ENCODE data around the gene TET1.

TET1 gene

DNA sequence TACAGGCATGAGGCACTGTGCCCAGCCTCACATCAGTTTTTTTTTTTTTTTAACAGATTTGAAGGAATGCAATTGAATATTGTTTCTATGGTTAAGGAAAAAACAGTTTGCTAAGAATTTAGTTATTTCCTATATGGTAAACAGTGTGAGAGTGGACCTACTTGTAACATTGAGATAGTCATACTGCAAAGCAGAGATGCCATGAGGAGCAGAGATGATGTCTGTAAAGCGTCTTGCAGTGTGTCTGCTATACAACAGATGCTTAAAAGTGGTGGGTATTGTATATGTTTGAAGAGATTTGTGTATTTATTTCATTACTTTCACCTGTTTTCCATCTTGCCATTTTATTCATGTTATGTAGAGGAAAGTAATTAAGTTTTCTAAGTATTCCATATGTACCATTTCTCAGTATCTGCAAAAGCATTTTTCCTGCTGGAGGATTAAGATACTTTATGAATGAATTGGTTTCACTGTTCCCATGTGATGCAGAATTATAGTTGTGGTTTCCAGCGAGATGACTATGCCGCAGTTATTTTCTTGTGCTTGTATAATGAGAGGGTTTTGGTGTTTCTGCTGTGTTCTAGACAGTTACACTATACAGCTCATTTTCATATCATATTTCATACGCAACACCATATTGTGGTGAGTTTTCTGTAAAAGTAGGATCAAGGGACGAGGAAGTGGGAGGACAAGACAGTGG is 26.6 kb downstream of the TET1 start:
- Histone ChIP-seq H3K9me3 (ENCODE audit: control insufficient read depth in 1 of 2, low read length in 2 of 2) (no peaks in the 10 kb centered on the region), H3K27ac (ENCODE audit: low read depth, low read length) (no peak overlapping the region), H3K9ac (ENCODE audit: low read depth in 1 of 2, low read length in 2 of 2) (no peak overlapping the region), H3K4me1 (ENCODE audit: control insufficient read depth in 1 of 2, insufficient read depth in 2 of 2, low read length in 2 of 2) (no peaks in the 10 kb centered on the region), H3K4me3 (ENCODE audit: low read depth in 1 of 2, low read length in 2 of 2) (no peak overlapping the region), H3K27me3 (ENCODE audit: control insufficient read depth in 1 of 2, insufficient read depth in 2 of 2, low read length in 2 of 2) (no peaks in the 10 kb centered on the region), H3K36me3 (ENCODE audit: control insufficient read depth in 1 of 2, insufficient read depth in 2 of 2, low read length in 2 of 2) (no peaks in the 10 kb centered on the region)

DNA sequence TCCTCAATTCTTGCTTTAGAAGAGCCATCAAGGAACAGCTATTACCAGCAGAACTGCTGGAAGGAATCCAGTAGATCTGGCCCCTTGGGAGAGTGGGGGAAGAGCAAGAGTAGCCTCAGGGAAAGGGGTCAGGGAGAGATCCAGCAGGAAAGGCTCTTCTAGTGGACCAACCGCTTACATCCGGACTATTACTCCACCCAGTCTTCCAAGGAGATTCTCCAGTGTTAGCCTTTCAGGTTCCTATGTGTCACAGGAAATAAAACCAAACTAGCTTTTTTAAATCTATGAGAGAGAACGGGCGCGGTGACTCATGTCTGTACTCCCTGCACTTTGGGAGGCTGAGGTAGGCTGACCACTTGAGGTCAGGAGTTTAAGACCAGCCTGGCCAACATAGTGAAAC is 34.3 kb downstream of the TET1 start:
- Histone ChIP-seq H3K9ac (ENCODE audit: low read depth in 1 of 2, low read length in 2 of 2) (no peak overlapping the region), H3K9me3 (ENCODE audit: control insufficient read depth in 1 of 2, low read length in 2 of 2) (no peaks in the 10 kb centered on the region), H3K4me3 (ENCODE audit: low read depth in 1 of 2, low read length in 2 of 2) (no peak overlapping the region), H3K27ac (ENCODE audit: low read depth, low read length) (no peak overlapping the region), H3K4me1 (ENCODE audit: control insufficient read depth in 1 of 2, insufficient read depth in 2 of 2, low read length in 2 of 2) (peaks cover 4 to 5% of the 10 kb centered on the region in 2 donors), H3K36me3 (ENCODE audit: control insufficient read depth in 1 of 2, insufficient read depth in 2 of 2, low read length in 2 of 2) (no peaks in the 10 kb centered on the region), H3K27me3 (ENCODE audit: control insufficient read depth in 1 of 2, insufficient read depth in 2 of 2, low read length in 2 of 2) (no peaks in the 10 kb centered on the region)

DNA sequence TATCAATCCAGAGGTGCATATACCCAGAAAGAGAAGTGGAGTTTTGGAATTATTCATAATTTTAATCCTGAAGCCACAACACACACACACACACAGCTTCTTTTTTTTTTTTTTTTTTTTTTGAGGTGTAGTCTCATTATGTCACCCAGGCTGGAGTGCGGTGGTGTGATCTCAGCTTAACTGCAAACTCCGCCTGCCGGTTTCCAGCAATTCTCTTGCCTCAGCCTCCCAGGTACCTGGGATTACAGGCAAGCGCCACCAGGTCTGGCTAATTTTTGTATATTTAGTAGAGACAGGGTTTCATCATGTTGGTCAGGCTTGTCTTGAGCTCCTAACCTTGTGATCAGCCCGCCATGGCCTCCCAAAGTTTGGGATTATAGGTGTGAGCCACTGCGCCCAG is 35.4 kb downstream of the TET1 start:
- Histone ChIP-seq H3K27ac (ENCODE audit: low read depth, low read length) (no peak overlapping the region), H3K9ac (ENCODE audit: low read depth in 1 of 2, low read length in 2 of 2) (no peak overlapping the region), H3K9me3 (ENCODE audit: control insufficient read depth in 1 of 2, low read length in 2 of 2) (no peaks in the 10 kb centered on the region), H3K4me3 (ENCODE audit: low read depth in 1 of 2, low read length in 2 of 2) (no peak overlapping the region), H3K4me1 (ENCODE audit: control insufficient read depth in 1 of 2, insufficient read depth in 2 of 2, low read length in 2 of 2) (peaks cover 10 to 11% of the 10 kb centered on the region in 2 donors), H3K27me3 (ENCODE audit: control insufficient read depth in 1 of 2, insufficient read depth in 2 of 2, low read length in 2 of 2) (no peaks in the 10 kb centered on the region), H3K36me3 (ENCODE audit: control insufficient read depth in 1 of 2, insufficient read depth in 2 of 2, low read length in 2 of 2) (no peaks in the 10 kb centered on the region)

DNA sequence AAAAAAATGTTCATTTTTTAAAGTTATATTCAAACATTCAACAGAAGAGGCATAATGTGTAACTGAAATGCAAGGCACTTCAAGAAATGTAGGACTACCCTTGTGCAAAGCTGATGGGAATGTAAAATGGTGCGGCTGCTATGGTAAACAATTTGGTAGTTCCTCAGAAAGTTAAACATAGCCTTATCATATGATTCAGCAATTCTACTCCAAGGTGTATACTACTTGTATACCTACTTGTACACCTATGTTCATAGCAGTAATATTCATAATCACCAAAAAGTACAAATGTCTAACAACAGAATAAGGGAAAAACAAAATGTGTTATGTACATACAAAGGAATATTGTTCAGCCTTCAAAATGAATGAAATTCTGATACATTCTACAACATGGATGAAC is 37.3 kb downstream of the TET1 start:
- Histone ChIP-seq H3K9me3 (ENCODE audit: control insufficient read depth in 1 of 2, low read length in 2 of 2) (no peaks in the 10 kb centered on the region), H3K4me3 (ENCODE audit: low read depth in 1 of 2, low read length in 2 of 2) (no peak overlapping the region), H3K9ac (ENCODE audit: low read depth in 1 of 2, low read length in 2 of 2) (no peak overlapping the region), H3K27ac (ENCODE audit: low read depth, low read length) (no peak overlapping the region), H3K36me3 (ENCODE audit: control insufficient read depth in 1 of 2, insufficient read depth in 2 of 2, low read length in 2 of 2) (no peaks in the 10 kb centered on the region), H3K4me1 (ENCODE audit: control insufficient read depth in 1 of 2, insufficient read depth in 2 of 2, low read length in 2 of 2) (peaks cover 10 to 24% of the 10 kb centered on the region in 2 donors), H3K27me3 (ENCODE audit: control insufficient read depth in 1 of 2, insufficient read depth in 2 of 2, low read length in 2 of 2) (no peaks in the 10 kb centered on the region)

DNA sequence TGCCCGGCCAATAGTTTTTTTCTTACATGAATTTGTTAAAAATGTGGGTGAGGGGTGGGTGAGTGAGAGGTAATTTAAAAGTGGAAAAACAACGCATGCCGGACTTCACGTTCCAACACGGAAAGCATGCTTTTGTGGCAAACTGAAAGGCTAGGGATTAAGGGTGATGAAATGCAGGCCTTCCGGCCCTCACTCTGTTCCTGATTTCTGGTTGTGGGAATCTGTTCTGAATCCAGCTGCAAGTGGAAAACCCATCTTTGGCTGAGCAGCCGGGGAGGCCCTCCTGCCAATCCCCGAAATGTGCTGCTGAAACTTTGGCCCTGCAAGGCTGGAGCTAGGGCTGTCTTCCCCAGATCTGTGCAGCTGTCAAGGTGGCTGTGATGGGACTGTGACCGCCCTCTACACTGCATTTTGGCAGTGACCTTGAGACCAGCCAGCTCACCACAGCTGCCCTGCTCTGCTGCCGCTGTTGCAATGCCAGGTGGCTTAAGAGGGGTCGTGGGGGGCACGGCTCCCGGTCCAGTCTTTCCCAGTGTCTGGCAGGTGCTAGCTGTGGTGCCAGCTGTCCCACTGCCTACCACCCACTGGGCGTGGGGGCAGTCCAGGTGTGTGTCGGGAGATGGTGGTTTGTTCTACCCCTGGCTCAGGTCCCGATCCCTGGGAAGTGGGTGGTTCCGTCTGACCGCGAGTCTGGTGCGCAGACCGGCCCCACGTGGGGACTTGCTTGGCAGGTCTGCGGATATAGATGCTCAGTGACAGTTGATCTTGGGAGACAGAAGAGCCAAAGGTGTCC is 39.0 kb downstream of the TET1 start:
- peak overlapping the region; percentile 87 to 88 for H3K4me3 ChIP-seq (ENCODE audit: low read depth in 1 of 2, low read length in 2 of 2)
- H3K9ac ChIP-seq (ENCODE audit: low read depth in 1 of 2, low read length in 2 of 2), result peak overlapping the region in 1 of 2 donors; percentile 40
- H3K27me3 ChIP-seq (ENCODE audit: control insufficient read depth in 1 of 2, insufficient read depth in 2 of 2, low read length in 2 of 2), result no peaks in the 10 kb centered on the region
- H3K4me1 ChIP-seq (ENCODE audit: control insufficient read depth in 1 of 2, insufficient read depth in 2 of 2, low read length in 2 of 2), result peaks cover 10 to 27% of the 10 kb centered on the region in 2 donors
- no peaks in the 10 kb centered on the region for H3K9me3 ChIP-seq (ENCODE audit: control insufficient read depth in 1 of 2, low read length in 2 of 2)
- H3K36me3 ChIP-seq (ENCODE audit: control insufficient read depth in 1 of 2, insufficient read depth in 2 of 2, low read length in 2 of 2), result no peaks in the 10 kb centered on the region
- H3K27ac ChIP-seq (ENCODE audit: low read depth, low read length), result no peak overlapping the region

DNA sequence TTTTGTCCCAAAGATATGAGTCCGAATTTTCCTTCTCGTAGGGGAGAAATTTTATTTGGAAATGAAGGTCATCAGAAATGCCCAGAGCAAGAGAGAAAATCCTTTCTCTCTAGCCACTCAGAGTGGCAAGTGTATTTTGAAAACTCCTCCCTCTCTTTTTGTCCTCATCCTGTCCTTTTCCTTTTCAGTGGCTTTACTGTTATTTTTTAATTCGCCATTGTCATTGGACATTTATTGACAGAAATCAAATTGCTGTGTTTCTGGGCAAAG is 39.6 kb downstream of the TET1 start:
- H3K9ac ChIP-seq (ENCODE audit: low read depth in 1 of 2, low read length in 2 of 2), result peak overlapping the region; percentile 50 to 63

DNA sequence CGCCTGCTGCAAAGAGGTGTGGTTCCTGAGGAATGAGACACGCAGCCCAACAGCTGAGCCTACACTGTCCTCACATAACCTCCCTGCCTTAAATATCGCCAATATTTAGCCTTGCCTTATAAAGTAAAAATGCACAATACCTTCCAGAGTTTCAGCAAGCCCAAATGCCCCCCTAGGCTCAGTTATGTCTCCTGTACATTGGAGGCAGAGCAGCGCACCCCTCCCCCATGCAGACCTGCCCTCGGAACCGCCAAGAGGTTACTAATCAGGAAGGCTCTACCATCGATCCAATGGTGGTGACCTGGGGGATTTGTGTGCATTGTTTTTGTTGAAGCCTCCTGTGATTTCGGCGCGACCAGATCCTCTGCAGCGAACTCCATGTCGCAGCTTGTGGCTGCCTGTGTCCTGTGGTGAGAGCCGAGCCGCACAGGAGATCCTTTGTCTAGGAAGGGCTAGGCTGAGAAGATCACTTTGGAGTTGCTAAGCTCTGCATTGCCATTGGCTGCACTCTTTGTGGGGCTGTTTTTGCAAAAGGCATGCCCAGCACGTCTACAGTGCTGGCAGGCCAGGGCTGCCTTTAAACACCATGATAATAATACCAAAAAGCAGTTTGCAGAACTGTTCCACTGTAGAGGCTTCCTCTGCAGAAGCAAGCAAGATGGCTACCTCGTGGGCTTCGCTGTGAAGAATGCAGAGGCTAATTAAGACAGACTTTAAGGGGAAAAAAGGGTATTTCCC is 40.1 kb downstream of the TET1 start:
- peak overlapping the region; percentile 50 to 63 for H3K9ac ChIP-seq (ENCODE audit: low read depth in 1 of 2, low read length in 2 of 2)
- H3K9me3 ChIP-seq (ENCODE audit: control insufficient read depth in 1 of 2, low read length in 2 of 2), result no peaks in the 10 kb centered on the region
- no peaks in the 10 kb centered on the region for H3K36me3 ChIP-seq (ENCODE audit: control insufficient read depth in 1 of 2, insufficient read depth in 2 of 2, low read length in 2 of 2)
- peaks cover 10 to 27% of the 10 kb centered on the region in 2 donors for H3K4me1 ChIP-seq (ENCODE audit: control insufficient read depth in 1 of 2, insufficient read depth in 2 of 2, low read length in 2 of 2)
- H3K27me3 ChIP-seq (ENCODE audit: control insufficient read depth in 1 of 2, insufficient read depth in 2 of 2, low read length in 2 of 2), result no peaks in the 10 kb centered on the region
- H3K27ac ChIP-seq (ENCODE audit: low read depth, low read length), result no peak overlapping the region
- H3K4me3 ChIP-seq (ENCODE audit: low read depth in 1 of 2, low read length in 2 of 2), result peak overlapping the region; percentile 87 to 88

More for the DNA sequence above, 39.6 kb downstream of the TET1 start:
- Histone ChIP-seq H3K27ac (ENCODE audit: low read depth, low read length) (no peak overlapping the region), H3K4me3 (ENCODE audit: low read depth in 1 of 2, low read length in 2 of 2) (peak overlapping the region; percentile 87 to 88), H3K36me3 (ENCODE audit: control insufficient read depth in 1 of 2, insufficient read depth in 2 of 2, low read length in 2 of 2) (no peaks in the 10 kb centered on the region), H3K9me3 (ENCODE audit: control insufficient read depth in 1 of 2, low read length in 2 of 2) (no peaks in the 10 kb centered on the region), H3K4me1 (ENCODE audit: control insufficient read depth in 1 of 2, insufficient read depth in 2 of 2, low read length in 2 of 2) (peaks cover 10 to 27% of the 10 kb centered on the region in 2 donors), H3K27me3 (ENCODE audit: control insufficient read depth in 1 of 2, insufficient read depth in 2 of 2, low read length in 2 of 2) (no peaks in the 10 kb centered on the region)

DNA sequence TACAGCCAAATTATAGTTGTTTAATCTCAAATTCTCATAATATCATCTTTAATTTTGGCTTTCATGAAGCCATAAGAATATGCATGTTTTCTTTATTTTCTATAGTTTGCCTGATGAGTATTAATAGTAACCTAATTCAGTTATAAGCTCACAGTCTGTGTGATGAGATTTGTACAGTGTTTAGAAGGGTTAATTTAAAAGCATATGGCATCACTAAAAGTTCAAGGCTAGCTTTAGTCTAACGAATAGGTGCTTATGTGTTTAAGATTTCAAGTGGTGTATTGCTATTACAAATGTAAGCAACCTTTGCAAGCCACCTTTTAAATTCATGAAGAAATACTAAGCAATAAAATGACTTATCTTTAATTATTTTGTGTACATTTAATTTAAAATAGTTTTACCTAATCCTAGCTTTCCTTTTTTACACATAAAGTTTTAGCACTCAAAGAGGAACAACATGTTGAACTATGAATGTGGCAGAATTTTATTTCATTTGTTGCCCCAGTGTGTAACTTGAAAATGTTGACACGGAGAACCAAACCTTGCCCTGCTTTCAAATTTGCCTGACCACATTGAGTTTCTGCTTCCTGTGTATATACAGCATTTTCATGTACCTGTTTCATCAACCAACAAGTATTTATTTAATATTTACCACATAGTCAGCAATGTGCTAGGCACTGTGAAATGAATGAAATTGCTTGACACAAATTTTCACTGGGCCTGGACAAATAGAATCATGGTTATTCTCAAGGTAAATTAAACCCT is 41.5 kb downstream of the TET1 start:
- peak overlapping the region; percentile 4 to 87 for H3K4me3 ChIP-seq (ENCODE audit: low read depth in 1 of 2, low read length in 2 of 2)
- H3K27ac ChIP-seq (ENCODE audit: low read depth, low read length), result no peak overlapping the region
- H3K36me3 ChIP-seq (ENCODE audit: control insufficient read depth in 1 of 2, insufficient read depth in 2 of 2, low read length in 2 of 2), result no peaks in the 10 kb centered on the region
- no peak overlapping the region for H3K9ac ChIP-seq (ENCODE audit: low read depth in 1 of 2, low read length in 2 of 2)
- H3K27me3 ChIP-seq (ENCODE audit: control insufficient read depth in 1 of 2, insufficient read depth in 2 of 2, low read length in 2 of 2), result no peaks in the 10 kb centered on the region
- no peaks in the 10 kb centered on the region for H3K9me3 ChIP-seq (ENCODE audit: control insufficient read depth in 1 of 2, low read length in 2 of 2)
- peaks cover 10 to 27% of the 10 kb centered on the region in 2 donors for H3K4me1 ChIP-seq (ENCODE audit: control insufficient read depth in 1 of 2, insufficient read depth in 2 of 2, low read length in 2 of 2)

DNA sequence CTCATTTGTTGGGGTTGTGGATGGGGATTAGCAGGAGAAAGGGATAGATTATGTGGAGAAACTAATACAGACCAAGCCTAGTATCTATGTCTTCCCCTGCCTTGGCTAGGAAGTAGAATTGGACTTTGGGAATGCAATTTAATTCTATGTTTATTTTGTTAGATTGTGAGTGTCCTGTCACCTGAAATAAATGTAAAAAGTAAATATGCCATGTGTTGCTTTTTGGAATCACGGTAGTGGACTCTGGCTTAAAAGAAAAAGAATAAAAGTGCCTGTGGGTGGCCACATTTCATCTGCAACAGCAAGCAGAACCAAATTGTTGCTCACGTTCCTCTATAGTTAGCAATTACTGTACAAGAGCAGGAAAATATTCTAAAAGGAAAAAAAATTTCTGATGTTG is 42.3 kb downstream of the TET1 start:
- no peak overlapping the region for H3K9ac ChIP-seq (ENCODE audit: low read depth in 1 of 2, low read length in 2 of 2)
- H3K9me3 ChIP-seq (ENCODE audit: control insufficient read depth in 1 of 2, low read length in 2 of 2), result no peaks in the 10 kb centered on the region
- H3K27ac ChIP-seq (ENCODE audit: low read depth, low read length), result no peak overlapping the region

More for the DNA sequence above, 42.3 kb downstream of the TET1 start:
- Histone ChIP-seq H3K4me3 (ENCODE audit: low read depth in 1 of 2, low read length in 2 of 2) (no peak overlapping the region), H3K36me3 (ENCODE audit: control insufficient read depth in 1 of 2, insufficient read depth in 2 of 2, low read length in 2 of 2) (no peaks in the 10 kb centered on the region), H3K27me3 (ENCODE audit: control insufficient read depth in 1 of 2, insufficient read depth in 2 of 2, low read length in 2 of 2) (no peaks in the 10 kb centered on the region), H3K4me1 (ENCODE audit: control insufficient read depth in 1 of 2, insufficient read depth in 2 of 2, low read length in 2 of 2) (peaks cover 10 to 27% of the 10 kb centered on the region in 2 donors)
